Dermis blood vessel endothelial cell (primary cell): ENCODE data around the gene FMNL1. TPM values are rescaled to one million over a fixed set of nuclear protein-coding genes. Genes with fewer than 3 reads are reported as not detected.

Source experiments
- DNase-seq: peaks from one replicate; pipeline ENCODE4 v3.0.0; 2010
- total RNA-seq: library from RNA; depleted of rRNA; stranded (reverse); fragments of >200 nt; gene quantifications from 2 replicates; pipeline ENCODE4 v1.2.3, GENCODE V29; 2014

Gene FMNL1
- total RNA-seq, 1 donor from 2014 or later, result 1.0 TPM

DNA sequence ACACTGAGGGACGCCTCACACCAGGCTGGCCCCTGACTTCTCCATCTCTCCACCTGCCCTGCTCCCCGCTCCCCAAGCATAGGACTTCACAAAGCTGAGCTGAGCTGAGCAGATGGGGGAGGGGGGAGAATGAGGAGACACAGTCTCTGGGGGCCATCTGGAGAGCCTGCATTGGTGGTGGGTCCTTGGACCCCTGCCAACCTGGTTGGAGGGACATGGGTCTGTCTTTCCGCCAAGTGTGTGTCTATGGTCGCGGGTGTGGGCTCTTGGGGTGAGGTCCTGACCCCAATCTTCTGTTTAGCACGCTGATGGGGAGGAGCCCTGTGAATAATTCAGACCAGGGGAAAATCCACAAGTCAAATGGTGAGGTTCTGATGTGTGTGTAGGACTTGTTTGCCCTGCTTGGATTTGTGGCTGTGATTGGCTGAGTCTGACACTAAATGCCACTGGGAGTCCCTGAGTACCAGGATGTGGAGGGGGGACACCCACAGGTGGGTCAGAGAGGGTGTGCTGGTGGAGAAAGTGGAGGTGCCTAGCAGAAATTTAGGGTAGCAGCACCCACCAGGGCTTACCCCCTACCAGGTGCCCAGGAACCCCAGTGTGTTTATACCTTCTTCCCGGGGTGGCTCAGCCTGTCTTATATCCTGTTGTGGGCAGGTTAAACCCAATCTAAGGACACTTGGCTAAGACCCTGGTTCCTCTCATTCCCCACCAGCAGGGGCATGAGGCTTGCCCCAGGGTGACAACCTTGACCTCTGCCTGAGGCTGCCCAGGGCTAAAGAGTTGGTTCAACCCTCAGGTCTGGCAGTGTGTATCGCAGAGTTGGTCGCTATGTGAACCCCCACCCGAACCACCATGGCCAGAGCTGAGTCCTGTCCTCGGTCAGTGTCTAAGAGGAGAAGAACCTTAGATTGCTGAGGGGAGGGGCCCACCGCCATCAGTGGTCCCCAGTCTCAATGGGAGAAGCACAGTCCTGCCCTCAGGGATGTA lies 2.1 kb downstream of the FMNL1 start:
- DNase-seq, result no peak

DNA sequence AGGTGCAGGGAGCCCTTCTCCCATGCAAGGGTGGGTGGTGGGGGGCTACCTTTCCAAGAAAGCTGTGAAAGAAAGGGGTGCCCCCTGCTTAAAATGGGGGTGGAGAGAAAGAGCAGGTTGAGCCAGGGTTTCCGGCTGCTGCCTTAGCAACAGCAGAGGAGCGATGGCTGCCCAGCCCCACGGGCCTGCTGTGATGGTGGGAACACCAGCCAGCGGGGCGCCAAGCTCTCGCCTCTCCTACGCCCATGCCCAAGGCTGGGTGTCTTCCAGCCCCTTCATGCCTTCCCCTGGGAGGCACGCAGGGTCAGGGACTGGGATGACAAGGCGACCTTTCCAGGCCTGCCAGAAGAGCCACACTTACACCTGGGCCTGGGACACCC lies 3.0 kb downstream of the FMNL1 start:
- no peak for DNase-seq

DNA sequence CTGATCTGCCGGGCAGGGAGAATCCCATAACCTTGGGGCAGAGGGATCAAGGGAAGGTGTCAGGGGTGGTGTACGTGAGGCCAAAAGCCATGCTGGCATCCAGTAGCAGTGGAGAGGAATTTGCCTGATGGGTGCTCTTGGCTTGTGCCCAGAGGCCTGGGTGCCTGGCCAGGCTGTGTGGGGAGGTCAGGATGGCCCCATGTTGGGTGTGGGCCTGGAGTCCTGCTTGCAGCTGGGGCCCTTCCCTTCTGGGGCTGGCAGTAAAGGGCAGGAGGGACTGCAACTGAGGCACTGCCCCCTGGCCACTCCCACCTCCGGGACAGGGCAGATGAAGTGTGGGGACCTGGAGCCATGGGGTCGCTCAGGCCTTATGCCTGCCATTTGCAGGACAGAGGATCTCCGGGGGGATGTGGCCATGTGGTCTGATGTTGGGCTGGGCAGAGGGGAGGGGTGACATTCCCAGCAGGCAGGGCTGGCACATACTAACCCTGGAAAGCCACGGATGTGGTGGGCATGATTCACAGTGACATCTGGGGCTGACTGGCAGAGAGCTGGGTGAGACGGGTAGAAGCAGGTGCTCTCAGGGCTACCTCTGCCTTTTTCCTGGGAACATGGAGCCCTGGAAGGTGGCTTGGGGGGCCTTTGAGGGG lies 3.5 kb downstream of the FMNL1 start:
- no peak for DNase-seq

DNA sequence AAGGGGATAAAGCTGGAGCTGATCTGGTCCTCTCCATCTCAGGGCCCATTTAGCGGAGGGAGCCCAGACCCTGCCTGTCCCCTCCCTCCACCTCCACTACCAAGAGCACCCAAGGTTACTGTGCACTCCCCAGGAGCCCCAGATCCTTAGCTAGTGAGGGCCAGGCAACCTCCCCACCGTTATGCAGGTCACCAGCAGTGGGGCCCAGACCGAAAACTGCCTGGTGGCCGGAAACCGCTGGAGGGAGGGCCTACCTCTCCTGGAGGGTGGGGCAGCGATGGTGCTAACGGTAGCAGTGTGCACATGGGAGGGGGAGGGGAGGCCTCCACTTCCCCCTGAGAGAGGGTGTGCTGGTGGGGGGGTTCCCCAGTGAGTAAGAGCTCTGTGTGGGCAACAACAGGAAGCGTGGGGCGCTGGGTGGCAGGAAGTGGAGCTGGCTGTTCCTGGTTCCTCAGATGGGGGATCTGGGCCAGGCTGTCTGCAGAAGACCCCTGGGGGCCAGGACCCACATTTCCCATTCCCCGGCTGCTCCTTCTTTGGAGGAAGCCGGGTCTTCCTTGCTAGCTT lies 4.4 kb downstream of the FMNL1 start:
- peak; percentile 56 for DNase-seq

DNA sequence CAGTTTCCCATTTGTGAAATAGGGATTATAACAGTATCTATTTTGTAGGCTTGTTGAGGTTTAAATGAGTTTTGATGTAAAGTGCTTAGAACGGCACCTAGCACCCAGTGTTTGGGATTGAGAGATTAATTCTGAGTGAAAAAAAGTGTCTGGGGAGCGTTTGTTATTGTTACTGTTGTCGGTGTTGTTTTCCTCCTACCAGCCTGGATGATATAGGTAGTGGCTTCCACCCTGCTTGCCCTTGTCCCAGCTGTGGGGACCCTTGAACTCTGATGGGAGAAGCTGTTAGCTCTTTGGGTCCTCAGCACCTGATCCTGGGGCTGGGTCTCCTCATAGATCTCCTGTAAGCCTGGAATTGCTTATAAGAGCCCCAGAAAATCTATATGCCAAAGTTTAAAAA lies 4.9 kb downstream of the FMNL1 start:
- no peak for DNase-seq

GRCh38 chr17:45227101-45227925 lies 5.6 kb downstream of the FMNL1 start:
- no peak for DNase-seq

DNA sequence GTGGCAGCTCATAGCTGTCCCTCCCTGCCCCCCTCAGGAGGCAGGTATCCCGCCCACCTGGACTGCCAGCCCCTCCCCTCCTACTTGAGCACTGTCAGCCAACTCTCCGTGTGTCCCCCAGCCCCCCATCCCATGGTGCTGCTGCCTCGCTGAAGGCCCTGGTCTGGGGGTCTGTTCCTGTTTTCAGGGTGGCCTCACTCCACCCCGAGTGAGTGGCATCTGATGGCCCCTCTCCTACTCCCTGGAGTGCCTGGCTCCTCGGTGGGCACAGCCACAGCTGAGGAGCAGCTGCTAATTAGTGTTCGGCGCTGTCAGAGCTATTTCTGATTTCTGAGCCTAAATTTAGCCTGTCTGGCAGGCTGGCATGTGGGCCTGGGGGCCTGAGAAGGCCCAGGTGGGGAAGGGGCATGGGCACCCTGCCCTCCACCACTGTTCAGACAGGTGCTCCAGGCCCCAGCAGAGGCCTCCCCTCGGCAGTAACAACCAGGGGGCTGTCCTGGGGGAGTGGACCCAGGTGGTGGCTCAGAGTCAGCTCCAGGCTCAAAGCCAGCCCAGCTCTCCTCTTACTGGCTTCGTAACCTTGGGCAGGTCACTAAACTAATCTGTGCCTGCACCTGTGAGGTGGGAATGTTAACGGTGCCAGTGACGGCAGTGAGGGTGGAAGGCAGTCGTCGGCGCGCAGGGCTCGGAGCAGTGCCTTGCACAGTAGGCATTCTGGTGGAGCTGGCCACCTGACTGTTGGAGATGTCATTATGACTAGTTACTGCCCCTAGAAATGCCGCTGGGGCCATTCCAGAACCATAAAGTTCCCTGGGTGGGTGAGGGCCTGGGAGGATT lies 6.5 kb downstream of the FMNL1 start:
- no peak for DNase-seq

- DNase-seq, result no peak
These were observed 7.3 kb downstream of the FMNL1 start for GRCh38 chr17:45228763-45229539.

DNA sequence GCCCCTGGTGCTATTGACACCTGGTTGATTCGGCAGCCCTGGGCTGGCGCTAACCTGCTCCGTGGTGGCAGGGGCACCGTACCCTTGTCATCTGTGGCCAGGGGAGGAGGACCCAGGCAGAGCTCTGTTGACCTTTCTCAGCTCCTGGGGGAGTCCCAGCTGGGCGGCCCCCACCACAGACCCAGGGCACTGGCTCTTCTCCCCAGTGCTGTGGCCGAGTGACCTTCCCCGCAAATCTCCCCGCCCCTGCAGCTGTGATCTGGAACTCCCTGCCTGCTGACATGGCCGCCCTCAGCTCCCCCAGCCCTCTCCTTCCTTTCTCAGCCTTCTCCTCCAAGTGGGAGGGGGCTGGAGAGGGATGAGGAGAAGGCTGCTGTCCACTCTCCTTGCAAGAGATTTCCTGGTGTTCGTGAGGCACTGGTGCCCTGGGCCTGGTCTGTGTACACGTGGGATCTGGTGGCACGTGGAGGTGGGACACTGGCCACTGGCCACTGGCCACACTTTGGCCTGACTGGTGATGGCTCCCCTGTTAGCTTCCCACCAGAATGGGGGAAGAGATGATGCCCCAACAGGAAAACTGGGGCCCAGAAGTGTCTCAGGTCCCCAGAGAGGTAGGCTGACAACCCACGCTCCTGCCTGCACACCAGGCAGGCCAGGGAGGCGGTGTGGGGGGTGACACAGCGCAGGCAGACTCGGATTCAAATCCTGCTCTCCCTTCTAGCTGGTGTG lies 8.2 kb downstream of the FMNL1 start:
- no peak for DNase-seq

DNA sequence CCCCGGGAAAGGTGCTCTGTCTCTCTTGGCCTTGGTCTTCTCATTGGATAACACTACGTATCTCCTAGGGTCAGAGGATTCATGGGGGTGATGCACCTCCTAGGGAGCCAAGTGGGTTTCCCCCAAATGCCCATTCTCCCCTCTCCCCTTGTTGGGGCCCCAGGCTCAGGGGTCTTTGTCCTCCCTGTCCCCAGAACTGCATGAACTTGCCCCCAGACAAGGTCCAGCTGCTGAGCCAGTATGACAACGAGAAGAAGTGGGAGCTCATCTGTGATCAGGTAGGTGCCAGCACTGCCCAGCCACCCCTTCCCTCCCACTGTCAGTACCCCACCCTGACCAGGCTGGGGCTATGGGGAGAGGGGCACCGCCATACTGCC lies 8.7 kb downstream of the FMNL1 start:
- DNase-seq, result no peak

DNA sequence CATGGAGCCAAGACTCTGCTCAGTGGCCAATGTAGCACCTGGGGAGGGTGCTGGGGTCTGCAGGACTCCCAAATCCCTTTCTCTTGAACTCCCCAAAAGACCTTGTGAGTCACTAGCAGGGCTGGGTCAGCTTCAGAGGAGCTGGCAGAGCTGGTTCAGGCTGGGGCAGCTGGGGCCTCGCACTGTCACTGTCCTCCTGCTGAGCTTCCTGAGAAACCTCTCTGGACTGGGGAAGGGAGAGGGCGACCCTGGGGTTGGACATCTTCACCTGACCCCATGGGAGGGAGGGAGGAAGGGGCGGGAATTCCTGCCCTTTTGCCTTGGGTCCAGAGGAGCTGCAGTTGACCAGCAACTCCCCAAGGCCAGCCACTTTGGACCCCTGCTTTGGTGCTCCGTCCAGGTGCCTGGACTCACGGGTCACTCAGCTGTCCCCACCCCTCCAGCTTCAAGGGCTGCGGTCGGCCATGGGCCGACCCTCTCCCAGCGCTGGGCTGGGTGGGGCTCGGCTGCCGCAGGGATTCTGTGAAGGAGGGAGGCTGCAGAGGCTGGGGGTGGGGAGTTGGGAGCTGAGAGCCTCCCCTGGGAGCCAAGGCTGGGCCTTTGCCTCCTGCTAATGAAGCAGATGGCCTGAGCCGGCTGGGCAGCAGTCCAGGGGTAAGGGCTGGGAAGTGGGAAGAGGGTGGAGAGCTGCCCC lies 9.2 kb downstream of the FMNL1 start:
- DNase-seq, result no peak

DNA sequence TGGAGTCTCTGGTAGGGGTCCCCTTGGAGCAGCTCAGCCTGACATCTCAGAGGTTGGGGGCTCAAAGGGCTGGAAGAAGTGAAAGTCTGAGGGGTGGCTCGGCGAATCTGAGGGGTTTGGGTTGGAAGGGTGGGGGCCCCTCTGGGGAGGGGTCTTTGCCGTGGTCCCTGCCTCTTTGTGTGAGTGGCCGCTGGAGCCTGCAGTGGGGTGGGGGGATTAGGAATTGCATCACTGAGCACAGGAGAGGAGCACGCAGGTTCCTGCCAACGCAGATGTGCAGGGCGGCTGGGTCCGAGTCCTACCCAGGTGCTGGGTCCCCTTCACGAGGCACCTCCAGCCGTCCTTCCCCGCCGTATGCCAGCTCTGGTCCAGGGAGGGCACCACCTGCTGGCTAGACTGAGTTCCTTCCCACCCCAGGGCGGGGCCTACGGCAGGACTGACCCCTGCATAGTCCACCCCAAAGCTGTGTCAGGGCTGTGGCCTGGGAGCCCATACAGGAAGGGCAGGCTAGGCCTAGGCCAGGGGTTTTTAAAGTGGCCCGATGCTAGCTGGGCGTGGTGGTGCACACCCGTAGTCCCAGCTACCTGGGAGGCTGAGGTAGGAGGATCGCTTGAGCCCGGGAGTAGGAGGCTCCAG lies 9.9 kb downstream of the FMNL1 start:
- peak; percentile 53 for DNase-seq

GRCh38 chr17:45232514-45233422 lies 11.1 kb downstream of the FMNL1 start:
- no peak for DNase-seq

GRCh38 chr17:45233423-45233924 lies 11.8 kb downstream of the FMNL1 start:
- no peak for DNase-seq

- no peak for DNase-seq
These were observed 13.1 kb downstream of the FMNL1 start for GRCh38 chr17:45234641-45235415.

DNA sequence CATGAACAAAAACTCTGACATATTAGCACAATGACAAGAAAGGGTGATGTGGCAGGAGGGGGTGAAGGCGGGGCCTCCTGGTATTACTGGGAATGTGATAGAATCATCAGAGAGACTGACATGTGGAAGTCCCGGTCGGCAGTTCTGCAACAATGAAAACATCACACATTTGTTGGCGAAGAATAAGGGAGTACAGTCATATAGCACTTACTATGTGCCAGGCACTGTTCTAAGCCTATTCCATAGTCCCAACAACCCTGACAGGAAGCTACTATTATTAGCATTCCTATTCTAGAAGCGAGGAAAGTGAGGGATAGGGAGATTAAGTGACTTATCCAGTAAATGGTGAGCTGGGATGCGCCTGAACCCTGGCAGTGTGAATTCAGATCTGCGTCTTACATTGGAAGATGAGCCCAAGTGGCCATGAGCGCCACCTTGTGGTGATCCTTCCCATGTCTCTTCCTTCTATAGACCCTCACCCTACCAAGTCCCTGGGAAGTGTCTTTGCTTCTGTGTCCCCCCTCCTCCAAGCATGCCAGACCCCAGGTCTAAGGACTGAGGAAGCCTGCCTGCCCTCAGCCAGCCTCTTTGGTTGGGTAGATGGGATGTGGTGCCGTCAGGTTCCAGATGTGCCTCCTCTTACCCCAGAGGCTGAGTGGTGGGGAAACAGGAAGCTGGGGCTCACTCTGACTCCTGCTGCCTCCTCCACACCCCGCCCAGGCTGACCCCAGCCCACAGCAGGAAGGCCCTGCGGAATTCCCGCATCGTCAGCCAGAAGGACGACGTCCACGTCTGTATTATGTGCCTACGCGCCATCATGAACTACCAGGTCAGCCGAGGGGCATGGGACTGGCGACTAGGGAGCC lies 14.0 kb downstream of the FMNL1 start:
- peak; percentile 89 for DNase-seq
